ENCODE measurements around the gene SAP30BP.

SAP30BP gene

DNA sequence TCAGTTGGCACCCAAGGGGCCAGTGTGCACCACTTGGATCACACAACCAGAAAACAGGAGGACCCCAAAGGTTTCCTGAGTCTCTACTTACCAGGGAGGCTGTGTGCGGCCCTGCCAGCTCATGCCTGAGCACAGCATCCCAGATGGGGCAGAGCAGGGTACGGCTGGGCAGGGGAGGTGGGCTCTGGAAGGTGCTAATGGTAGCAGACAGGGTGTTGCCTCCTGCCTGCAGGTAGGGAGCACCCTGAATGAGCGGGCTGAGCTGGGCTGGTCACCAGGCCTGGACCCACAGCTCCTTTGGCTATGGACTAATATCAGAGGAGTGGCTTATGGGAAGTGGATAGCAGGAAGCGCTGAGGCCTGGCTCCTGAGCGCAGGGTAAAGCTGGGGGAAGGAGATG is 14.8 kb upstream of the SAP30BP start:
- DNase-seq = no peak

DNA sequence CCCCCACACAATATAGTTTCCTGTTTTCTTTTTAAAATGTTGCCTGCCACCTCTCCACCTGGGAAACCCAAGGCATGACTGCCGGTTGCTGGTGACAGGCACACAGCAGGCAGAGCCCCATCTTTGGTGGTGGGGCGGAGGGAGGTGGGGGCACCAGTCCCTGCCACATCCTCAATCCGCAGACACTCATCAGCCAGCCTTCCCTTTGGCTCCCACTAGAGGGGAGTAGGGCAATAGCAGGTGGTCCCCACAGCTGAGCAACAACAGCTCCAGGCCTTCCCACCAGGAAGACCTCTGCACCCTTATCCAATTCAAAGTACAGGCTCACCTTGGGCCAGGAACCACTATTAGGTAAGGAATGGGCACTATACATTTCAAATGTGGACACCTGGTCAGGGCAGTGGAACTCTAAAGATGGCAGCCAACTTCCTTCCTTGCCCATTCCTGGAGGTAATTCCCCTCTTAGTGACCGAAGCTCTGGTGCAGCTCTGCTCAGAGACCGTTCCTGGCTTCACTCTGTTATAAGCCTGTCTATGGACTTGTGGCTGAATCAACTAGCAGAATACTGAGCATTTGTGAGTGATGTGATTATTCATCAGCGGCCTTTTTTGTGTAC is 14.1 kb upstream of the SAP30BP start:
- peak; percentile 10 for DNase-seq

DNA sequence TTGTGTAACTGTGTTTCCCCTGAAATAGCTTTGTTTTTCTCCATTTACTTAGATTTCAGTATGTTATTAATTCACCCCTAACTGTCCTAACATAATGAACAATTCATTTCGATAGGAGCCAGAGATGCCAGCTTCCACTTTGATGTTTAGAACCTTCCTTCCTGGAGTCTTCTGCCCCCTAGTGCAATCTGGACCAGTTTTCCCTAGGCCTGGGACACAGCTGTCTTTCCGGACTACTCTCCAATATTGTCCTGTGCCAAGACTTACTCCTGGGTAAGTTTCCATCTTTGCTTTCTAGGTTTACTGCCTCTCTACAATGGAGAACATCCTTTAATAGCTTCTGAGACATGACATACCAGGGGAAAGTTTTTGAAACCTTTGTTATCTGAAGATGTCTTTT is 13.0 kb upstream of the SAP30BP start:
- no peak for DNase-seq

DNA sequence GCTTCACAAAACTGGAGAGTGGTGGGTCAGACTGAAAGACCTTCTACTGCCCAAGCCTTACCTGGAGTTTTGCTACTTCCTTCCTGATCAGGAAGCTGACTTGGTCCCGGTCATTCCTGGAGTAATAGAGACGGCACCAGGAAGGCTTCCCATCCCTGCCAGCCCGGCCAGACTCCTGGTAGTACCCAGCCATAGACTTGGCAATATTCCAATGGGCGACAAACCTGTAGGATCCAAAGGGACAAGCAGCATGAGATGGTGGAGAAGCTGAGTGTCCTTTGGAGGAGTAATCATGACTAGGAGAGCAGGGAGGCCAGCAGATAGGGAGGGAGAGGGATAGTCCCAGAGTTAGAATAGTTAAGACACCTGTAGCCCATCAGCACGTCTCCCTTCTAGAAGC is 8.9 kb upstream of the SAP30BP start:
- DNase-seq = no peak

DNA sequence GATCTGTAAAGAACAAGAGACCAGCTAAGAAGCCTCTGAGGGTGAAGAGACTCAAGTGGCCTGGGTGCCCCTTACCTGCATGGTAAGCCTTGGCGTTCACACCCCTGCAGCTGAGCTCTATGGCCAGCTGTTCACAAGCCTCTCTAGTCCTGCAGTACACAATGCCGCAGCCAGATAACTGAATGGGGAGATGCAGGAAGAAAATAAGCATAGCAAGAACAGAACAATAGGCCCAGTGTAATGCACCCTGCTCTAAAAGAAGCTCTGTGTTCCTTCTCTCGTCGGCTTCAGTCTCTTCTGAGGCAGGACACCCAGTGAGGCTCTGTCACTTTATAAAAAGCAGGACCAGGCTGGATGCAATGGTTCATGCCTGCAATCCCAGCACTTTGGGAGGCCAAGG is 5.6 kb upstream of the SAP30BP start:
- DNase-seq = no peak

DNA sequence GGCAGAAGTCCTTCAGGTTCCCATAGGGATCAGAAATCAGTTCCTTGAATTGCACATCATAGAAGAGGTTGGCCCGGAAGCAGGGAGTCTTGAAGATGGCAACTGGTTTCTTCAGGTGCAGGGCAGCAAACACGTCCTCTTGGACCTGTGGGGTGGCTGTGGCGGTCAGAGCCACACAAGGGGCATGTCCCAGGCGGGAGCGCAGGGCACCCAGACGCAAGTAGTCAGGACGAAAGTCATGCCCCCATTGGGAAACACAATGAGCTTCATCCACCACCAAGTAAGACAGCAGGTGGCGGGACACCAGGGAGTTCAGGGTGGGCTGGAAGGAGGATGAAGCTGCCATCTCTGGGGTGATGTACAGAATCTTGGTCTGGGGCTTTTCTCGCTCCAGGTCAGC is 4.6 kb upstream of the SAP30BP start:
- no peak for DNase-seq

DNA sequence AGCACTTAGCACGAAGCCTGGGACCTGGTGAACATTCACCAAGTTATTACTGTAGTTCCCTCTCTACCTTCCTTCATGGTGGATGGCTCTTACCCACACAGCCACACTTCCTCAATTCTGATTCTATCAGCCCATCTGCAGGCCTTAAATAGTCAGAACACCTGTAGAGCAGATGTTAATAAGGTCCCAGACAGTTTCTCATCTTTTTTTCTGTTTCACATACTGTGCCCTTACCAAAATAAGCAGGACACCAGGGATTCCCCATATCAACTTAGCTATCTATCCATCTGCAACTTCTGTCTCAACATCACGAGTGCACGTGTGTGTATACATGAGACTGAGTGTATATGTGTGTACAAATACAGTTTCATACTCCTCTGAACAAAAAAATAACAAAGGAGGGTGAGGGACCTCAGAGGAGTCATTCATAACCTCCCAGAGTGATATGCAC is 3.0 kb upstream of the SAP30BP start:
- no peak for DNase-seq

DNA sequence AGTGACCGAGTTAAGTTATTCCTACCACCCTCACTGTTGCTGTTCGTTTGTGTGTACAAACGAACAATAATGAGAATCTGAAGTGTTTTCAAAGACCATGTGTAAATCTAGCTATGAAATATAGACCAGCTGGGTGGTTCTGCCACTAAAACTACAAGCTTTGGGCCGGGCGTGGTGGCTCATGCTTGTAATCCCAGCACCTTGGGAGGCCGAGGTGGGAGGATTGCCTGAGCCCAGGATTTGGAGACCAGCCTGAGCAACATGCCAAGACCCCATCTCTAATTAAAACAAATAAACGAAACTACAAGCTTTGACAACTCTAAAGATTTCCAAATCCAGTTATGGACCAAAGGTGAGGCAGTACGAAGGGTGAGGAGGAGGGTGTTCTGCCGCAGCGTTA is 1.2 kb upstream of the SAP30BP start:
- DNase-seq = no peak

DNA sequence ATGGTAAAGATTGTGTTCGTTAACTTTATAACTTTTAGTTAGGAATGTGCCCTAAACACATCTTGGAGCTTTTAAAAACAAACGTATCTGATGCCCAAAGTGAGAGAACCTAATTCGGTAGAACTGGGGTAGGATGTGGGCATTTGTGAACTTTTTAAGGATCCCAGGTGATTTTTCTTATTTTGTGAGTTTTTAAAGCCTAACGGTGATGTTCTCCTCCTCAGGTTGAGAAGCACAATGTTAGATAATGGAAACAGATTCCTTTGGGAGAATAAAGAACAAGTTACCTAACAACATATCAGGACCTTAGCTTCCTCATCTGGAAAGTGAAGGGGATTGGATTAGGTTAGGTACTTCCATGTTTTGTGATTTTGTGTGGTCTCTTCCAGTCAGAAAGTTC is 687 bp downstream of the SAP30BP start:
- DNase-seq = no peak

DNA sequence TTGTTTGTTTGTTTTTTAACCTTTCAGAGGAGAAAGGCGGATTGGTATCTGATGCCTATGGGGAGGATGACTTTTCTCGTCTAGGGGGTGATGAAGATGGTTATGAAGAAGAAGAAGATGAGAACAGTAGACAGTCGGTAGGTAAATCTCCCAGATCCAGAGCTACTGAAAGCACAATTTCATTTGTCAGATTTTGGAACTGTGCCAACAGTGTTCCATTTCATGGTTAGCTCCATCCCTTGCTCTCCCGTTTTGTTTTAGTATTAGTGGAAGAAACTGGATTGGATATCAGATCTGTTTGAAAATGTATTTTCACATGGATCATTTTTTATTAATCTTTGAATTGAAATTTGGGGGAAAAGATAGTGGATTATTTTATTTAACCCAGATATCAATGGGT is 1.4 kb downstream of the SAP30BP start:
- no peak for DNase-seq

DNA sequence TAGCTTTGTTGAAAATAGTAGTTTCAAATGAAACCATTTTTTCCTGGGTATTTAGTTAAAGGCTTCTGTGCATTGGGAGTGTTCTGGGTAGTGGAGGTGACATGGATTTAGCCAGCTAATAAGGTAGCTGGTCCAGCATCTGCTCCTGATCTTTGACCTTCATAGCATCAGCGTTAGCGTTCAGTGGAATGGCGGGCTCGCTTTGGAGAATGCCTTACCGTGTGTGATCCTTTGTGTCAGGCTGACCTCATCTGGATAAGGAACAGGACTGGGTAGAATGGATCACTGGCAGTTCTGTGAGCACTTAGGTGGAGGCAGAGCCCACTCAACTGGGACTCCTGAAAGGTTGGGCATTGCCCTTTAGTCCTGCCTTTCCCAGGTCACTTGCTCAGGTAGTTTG is 3.7 kb downstream of the SAP30BP start:
- DNase-seq = no peak

DNA sequence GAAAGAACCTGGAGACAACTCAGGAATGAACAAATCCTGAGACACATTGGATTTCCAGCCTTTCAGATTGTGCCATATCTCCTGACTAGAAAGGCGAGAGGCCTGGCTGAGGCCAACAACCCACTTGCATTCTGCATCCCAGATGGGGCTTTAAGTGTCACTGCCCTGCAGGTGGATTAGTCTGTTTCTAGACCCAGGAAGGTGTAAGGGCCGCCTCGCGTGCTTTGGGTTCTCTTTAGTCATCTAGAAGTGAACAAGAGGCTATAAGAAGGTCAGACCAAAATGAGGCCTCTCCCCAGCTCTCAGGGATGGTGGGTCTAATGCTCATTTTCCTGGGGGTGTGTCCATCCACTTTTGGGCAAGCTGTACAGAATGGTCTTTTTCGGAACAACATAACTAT is 4.9 kb downstream of the SAP30BP start:
- no peak for DNase-seq

DNA sequence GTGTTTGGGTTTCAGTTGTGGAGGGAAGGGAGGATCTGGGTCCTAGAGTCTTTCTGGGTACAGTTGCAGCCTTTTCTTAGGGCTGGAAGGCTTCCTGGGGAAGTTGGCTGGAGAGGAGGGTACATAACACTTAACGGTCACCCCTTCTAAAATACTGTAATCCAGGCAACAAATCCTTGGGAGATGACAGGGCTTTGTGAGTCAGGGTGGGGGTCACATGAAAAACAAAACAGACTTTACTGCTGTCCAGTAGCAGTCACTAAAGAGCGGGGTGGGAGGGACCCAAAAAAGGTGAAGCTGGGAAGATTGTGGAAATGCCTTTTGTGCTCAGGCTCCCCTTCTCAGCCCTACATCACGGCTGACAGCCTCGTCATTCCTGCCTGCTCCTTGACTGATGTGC is 6.3 kb downstream of the SAP30BP start:
- DNase-seq = no peak

DNA sequence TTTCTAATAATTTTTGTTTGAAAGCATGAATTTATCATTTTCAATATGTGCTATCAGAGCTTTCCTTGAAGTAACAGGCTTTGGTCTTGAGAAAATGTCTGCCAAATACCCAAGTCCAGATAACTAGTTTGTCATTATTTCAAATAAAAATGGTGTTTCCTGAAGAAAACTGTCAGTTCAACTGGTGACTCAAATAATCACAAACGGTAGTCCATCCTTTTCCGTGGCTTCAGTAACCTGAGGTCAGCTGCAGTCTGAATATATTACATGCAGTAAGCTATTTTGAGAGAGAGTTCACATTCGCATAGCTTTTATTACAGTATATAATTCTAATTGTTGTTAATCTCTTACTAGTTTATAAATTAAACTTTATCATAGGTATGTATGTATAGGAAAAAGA is 9.3 kb downstream of the SAP30BP start:
- DNase-seq = no peak

DNA sequence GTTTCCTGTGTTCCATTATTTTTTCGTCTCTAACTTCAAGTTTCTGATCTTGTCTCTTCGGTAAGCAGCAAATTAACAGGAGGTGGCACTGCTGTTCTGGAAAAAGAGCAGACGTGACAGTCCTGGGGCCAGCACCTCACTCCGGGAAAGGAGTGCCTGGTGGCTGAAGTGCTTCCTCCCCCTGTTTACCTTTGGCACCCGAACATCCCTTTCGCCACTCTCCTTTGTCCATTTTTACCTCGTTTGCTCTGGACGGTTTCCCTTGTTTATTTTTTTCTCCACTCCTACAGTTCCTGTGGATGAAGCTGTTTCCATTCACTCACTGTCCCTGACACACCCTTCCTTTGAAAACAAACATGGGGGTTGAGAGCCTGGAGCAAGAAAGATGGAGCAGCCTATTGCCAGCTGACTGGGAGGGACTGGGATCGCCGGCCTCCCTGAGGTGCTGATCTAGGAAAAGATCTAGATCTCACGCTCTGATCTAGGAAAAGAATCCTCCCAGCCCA is 12.6 kb downstream of the SAP30BP start:
- no peak for DNase-seq

DNA sequence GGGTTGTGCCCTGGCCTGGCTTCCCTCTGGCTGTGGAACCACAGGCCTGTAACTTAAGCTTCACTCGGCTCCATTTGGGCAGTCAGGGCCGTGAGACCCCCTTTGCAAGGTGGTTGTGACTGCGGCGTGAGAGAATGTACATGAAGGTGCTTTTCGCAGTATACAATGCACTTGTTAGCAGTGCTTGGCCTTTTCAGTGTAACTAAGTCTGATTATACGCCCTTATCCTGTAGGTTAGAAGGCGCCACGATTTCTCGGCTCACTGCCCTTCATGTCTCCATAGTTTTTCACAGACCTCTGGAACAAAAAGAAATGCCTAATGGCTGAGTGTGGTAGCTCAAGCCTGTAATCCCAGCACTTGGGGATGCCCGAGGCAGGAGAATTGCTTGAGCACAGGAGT is 13.3 kb downstream of the SAP30BP start:
- DNase-seq = no peak

DNA sequence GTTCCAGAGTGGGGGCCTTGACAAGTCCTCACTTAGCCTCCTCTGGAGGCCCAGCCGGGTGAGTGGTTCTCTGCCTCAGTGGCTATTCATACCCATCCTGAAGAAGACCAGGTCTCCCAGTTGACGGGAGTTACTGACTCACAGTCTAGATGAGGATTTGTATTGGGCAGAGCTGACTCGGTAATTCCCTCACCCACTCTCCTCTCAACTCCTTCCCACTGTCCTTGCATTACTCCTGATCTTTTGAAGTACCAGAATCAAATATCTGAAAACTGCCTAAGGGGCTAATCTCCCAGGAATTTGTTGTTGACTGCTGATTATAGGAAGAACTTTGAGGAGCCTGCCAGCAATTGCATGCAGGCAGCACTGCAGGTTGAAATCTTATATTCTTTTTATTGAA is 14.2 kb downstream of the SAP30BP start:
- DNase-seq = no peak

DNA sequence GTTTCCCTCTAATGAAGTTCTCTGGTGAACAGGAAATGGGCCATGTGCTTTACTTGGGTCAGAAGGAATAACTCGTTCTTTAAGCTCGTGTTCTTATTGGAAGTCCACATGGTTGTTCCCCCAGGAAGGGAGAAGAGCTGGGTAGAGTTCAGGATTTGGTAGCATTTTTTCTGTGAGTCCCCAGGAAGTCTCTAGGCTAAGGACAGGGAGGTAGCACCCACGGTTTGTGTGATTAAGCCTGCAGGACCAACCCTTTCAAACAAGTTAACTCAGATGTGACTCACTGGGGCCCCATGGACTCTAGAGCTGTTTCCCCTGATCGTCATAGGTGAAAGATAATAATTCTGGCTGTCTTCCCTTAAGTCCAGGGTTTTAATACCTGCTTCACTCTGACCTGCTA is 16.4 kb downstream of the SAP30BP start:
- DNase-seq = no peak

DNA sequence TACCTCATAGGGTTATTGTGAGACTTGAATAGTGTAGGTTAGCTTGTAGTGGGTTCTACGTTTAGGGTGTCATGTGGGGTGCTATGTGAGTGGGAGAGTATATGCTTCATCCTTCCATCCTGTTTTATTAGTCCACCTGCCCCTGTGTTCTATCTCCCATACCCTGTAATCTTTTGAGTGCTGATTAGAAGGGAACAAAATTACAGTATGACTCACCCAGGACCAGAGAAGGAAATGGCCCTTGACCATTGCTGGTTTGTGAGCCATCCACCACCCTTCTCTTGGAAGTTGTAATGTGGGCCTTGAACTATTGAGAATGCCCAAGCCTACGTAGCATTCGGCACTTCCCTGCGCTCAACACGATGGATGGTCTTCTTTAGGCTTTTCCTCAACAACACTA is 17.1 kb downstream of the SAP30BP start:
- no peak for DNase-seq

DNA sequence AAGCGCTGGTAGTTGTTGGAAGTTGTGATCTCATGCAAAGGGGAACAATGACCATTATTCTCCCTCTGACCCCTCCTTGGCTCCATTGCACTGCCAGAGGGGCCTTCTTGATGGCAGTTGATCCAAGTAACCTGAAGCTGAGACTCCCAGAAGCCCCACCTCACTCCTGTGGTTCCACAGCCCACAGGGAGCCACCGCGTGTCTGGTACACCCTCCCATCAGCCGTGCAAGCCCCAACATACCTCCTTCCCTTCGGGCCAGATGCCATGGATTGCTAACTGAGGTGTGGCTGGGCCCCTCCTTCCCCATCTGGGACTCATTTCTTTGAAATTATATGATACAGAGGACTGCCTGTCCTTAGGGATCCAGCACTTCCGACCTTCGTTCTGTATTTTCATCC is 17.8 kb downstream of the SAP30BP start:
- no peak for DNase-seq

DNA sequence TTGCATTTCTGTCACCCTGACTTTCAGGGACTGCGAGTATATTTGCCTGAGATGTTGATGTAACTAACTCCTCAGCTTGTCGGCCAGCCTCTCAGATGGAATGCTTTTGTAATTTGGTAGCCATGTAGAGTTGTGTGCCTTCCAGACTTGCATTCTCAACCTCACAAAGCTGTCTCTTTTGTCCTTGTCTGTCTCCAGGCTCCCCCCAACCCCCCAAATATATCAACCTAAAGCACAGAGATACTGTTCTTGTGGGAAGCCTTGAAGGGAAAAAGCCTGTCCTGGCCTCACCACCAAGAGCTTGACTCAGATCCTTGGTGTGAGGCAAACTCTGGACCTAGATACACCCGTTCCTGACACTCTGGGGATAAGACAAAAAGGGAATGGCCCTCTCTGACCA is 18.4 kb downstream of the SAP30BP start:
- no peak for DNase-seq

DNA sequence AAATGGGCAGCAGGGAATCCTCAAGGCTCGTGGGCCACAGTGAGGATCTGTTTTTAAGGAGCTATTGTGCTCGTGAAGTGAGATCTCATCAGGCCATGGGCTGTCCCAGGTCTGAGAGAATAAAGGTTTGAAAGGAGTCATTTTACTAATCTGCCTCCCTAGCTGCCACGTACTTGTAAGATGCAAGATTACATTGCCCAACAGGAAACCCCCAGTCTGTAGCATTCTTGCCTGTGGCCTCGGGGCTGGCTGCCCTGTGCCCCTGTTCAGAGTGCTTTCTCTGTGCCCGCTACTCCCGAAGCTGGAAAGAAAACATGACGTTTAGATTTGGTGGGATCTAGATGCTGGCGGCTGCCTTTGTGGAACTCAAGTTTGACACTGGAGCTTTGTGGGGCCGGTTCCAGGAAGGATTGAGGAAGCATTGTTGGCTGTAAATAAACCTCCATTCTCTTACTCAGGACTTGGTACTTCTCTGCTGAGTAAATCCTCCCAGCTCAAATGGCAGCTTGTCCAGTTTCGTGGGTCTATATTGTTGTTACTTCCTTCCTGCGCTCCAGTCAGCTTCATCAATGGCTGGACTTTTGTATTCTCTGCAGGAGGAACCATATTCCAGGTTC is 21.2 kb downstream of the SAP30BP start:
- DNase-seq = no peak

DNA sequence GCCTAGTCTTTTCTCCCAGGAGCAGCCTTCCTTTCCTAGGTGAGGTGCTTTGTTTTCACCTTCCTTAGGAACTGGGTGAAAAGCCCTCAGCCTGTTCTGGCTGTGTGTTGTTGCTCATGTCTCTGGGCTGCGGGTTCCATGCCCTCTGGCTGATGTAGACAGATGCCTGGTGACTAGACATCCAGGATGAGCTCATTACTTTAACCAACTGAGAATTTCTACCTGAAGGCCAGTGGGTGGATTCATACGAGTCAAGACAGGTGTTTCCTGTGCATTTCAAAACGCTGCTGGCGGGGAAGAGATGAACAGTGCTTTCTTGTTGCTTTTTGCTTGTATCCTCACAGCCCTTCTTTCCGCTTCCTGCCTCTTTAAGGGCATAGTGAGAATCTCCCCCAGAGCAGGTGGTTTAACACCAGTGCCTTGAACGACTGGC is 22.3 kb downstream of the SAP30BP start:
- no peak for DNase-seq

DNA sequence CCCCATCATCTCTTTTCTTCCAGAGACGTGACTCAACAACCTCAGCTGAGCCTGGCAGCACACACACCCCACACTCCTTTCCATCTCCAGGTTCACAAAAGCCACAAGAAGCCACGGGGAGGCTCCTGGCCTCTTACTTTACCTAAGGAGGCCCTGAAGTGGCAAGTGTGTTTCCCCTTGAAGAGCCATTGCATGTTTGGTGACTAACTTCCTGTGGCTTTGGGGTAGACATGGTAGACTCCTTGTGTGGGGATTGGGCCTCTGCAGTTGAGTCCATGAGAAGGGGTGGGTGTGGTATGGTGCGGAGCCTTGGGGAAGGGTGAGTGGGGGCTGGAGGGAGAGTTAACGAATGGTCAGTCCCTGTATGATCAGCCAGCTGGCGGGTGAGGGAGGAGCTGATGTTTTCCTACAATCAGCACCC is 24.2 kb downstream of the SAP30BP start:
- no peak for DNase-seq
